NB4 (cell line): ENCODE data around the gene KLK3.

Source experiments
- CTCF ChIP-seq: IDR thresholded peaks from one replicate; pipeline ENCODE4 v1.5.1; 2012; ENCODE audit warnings: low read depth, low read length
- POLR2A ChIP-seq: IDR thresholded peaks from 2 replicates; pipeline ENCODE4 v1.6.1; 2011; ENCODE audit warnings: mild to moderate bottlenecking; ENCODE audit not compliant: insufficient read length; ENCODE audit errors: extremely low read depth

DNA sequence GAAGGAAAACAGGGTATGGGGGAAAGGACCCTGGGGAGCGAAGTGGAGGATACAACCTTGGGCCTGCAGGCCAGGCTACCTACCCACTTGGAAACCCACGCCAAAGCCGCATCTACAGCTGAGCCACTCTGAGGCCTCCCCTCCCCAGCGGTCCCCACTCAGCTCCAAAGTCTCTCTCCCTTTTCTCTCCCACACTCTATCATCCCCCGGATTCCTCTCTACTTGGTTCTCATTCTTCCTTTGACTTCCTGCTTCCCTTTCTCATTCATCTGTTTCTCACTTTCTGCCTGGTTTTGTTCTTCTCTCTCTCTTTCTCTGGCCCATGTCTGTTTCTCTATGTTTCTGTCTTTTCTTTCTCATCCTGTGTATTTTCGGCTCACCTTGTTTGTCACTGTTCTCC lies 2.7 kb downstream of the KLK3 start:
- TF ChIP-seq CTCF (no peak), POLR2A (no peak)
